WTC11 (cell line): Measurements from ENCODE around the gene SERGEF. TPM values are rescaled to one million over a fixed set of nuclear protein-coding genes. Genes with fewer than 3 reads are reported as not detected.

ENCODE experiments used
- ATAC-seq: fragments of 200-7000 bp; cut with Tn5 transposase; 2 replicates; pipeline ENCODE4 v1.10.0; 2021; ENCODE audit warnings: mild to moderate bottlenecking, moderate library complexity
- CTCF ChIA-PET: fragments of 300-600 bp; sonication (Branson Sonifier 250); formaldehyde crosslinking; loops from one replicate; lab custom pipeline; 2021; ENCODE audit warnings: antibody characterized with exemption; lab: Charles Lee
- POLR2A ChIA-PET: fragments of 350-600 bp; sonication (Branson Sonifier 250); formaldehyde crosslinking; loops from one replicate; lab custom pipeline; 2021; ENCODE audit warnings: antibody characterized with exemption; lab: Charles Lee
- DNase-seq: peaks from one replicate; pipeline ENCODE4 v3.0.0; 2021; ENCODE audit warnings: low spot score
- H3K27ac Mint-ChIP-seq: 2 replicates; pipeline ENCODE4 v1.8.0; 2021; ENCODE audit warnings: mixed read lengths
- H3K27me3 Mint-ChIP-seq: 2 replicates; pipeline ENCODE4 v1.8.0; 2021; ENCODE audit warnings: low read depth, mild to moderate bottlenecking, moderate library complexity, mixed read lengths
- H3K36me3 Mint-ChIP-seq: 2 replicates; pipeline ENCODE4 v1.8.0; 2021; ENCODE audit warnings: mixed read lengths
- H3K4me1 Mint-ChIP-seq: 2 replicates; pipeline ENCODE4 v1.8.0; 2022; ENCODE audit warnings: mixed read lengths
- H3K4me3 Mint-ChIP-seq: 2 replicates; pipeline ENCODE4 v1.8.0; 2021; ENCODE audit warnings: mild to moderate bottlenecking, moderate library complexity, mixed read lengths
- H3K9me3 Mint-ChIP-seq: 2 replicates; pipeline ENCODE4 v1.8.0; 2021; ENCODE audit warnings: mixed read lengths
- ATF1 ChIP-seq: sonication (generic); formaldehyde crosslinking; IDR thresholded peaks from 2 replicates; pipeline ENCODE4 v1.8.1; 2023; ENCODE audit warnings: mild to moderate bottlenecking, moderate library complexity, missing genetic modification reagents
- CTCF ChIP-seq: fragments of 200-600 bp; IDR thresholded peaks from 2 replicates; pipeline ENCODE4 v1.8.0; 2022; ENCODE audit warnings: antibody characterized with exemption
- E2F5 ChIP-seq: sonication (generic); formaldehyde crosslinking; IDR thresholded peaks from 2 replicates; pipeline ENCODE4 v1.8.1; 2022; ENCODE audit warnings: mild to moderate bottlenecking, moderate library complexity, missing genetic modification reagents
- ELF4 ChIP-seq: sonication (generic); formaldehyde crosslinking; IDR thresholded peaks from 2 replicates; pipeline ENCODE4 v1.8.1; 2022; ENCODE audit warnings: low read depth, mild to moderate bottlenecking, moderate library complexity, missing genetic modification reagents
- ETV6 ChIP-seq: sonication (generic); formaldehyde crosslinking; IDR thresholded peaks from 2 replicates; pipeline ENCODE4 v1.8.1; 2022; ENCODE audit warnings: mild to moderate bottlenecking, missing genetic modification reagents
- GABPB1 ChIP-seq: sonication (generic); formaldehyde crosslinking; IDR thresholded peaks from 2 replicates; pipeline ENCODE4 v1.8.1; 2023; ENCODE audit warnings: mild to moderate bottlenecking, missing genetic modification reagents
- GTF2I ChIP-seq: fragments of 250-450 bp; sonication (Bioruptor Pico); conservative IDR thresholded peaks from 2 replicates; pipeline ENCODE4 v1.4.0; 2021; ENCODE audit warnings: mild to moderate bottlenecking
- IRF2 ChIP-seq: sonication (generic); formaldehyde crosslinking; IDR thresholded peaks from 2 replicates; pipeline ENCODE4 v1.8.0; 2022; ENCODE audit warnings: low read depth, missing genetic modification reagents, borderline replicate concordance
- OVOL2 ChIP-seq: fragments of 250-450 bp; sonication (Bioruptor Pico); IDR thresholded peaks from 2 replicates; pipeline ENCODE4 v1.9.0; 2021; ENCODE audit warnings: mild to moderate bottlenecking, borderline replicate concordance
- SMAD4 ChIP-seq: sonication (generic); formaldehyde crosslinking; IDR thresholded peaks from 2 replicates; pipeline ENCODE4 v1.8.0; 2022; ENCODE audit warnings: mild to moderate bottlenecking, missing genetic modification reagents
- TP53 ChIP-seq: sonication (generic); formaldehyde crosslinking; IDR thresholded peaks from 2 replicates; pipeline ENCODE4 v1.8.1; 2023; ENCODE audit warnings: mild to moderate bottlenecking, missing genetic modification reagents
- ZNF232 ChIP-seq: sonication (generic); formaldehyde crosslinking; IDR thresholded peaks from 2 replicates; pipeline ENCODE4 v1.8.0; 2022; ENCODE audit warnings: mild to moderate bottlenecking, missing genetic modification reagents
- ZNF416 ChIP-seq: fragments of 250-450 bp; sonication (Bioruptor Pico); IDR thresholded peaks from 2 replicates; pipeline ENCODE4 v1.9.0; 2021; ENCODE audit warnings: mild to moderate bottlenecking, inconsistent platforms
- total RNA-seq: library from RNA; stranded (reverse); gene quantifications from 3 replicates; pipeline ENCODE4 v1.2.3, GENCODE V29; 2021
- TF ChIP-seq, protein P1 (sequence below): sonication (generic); formaldehyde crosslinking; conservative IDR thresholded peaks from 2 replicates; pipeline ENCODE4 v1.8.1; 2023; ENCODE audit warnings: mild to moderate bottlenecking, low read depth, missing genetic modification reagents, moderate library complexity
- TF ChIP-seq, protein P2 (sequence below): fragments of 250-450 bp; sonication (Bioruptor Pico); IDR thresholded peaks from 2 replicates; pipeline ENCODE4 v1.9.0; 2021; ENCODE audit warnings: mild to moderate bottlenecking, borderline replicate concordance
- TF ChIP-seq, protein P3 (sequence below): sonication (generic); formaldehyde crosslinking; IDR thresholded peaks from 2 replicates; pipeline ENCODE4 v1.8.0; 2022; ENCODE audit warnings: mild to moderate bottlenecking, missing genetic modification reagents
- TF ChIP-seq, protein P4 (sequence below): sonication (generic); formaldehyde crosslinking; IDR thresholded peaks from 2 replicates; pipeline ENCODE4 v1.8.0; 2022; ENCODE audit warnings: mild to moderate bottlenecking, missing genetic modification reagents
- TF ChIP-seq, protein P5 (sequence below): sonication (generic); formaldehyde crosslinking; IDR thresholded peaks from 2 replicates; pipeline ENCODE4 v1.8.0; 2022; ENCODE audit warnings: mild to moderate bottlenecking, missing genetic modification reagents

The SERGEF gene
- total RNA-seq, 1 experiment from 2014 or later, result 35.5 TPM

- no peak overlapping the region for H3K4me3 Mint-ChIP-seq
- no peak for DNase-seq
- TF ChIP-seq, protein P1, sequence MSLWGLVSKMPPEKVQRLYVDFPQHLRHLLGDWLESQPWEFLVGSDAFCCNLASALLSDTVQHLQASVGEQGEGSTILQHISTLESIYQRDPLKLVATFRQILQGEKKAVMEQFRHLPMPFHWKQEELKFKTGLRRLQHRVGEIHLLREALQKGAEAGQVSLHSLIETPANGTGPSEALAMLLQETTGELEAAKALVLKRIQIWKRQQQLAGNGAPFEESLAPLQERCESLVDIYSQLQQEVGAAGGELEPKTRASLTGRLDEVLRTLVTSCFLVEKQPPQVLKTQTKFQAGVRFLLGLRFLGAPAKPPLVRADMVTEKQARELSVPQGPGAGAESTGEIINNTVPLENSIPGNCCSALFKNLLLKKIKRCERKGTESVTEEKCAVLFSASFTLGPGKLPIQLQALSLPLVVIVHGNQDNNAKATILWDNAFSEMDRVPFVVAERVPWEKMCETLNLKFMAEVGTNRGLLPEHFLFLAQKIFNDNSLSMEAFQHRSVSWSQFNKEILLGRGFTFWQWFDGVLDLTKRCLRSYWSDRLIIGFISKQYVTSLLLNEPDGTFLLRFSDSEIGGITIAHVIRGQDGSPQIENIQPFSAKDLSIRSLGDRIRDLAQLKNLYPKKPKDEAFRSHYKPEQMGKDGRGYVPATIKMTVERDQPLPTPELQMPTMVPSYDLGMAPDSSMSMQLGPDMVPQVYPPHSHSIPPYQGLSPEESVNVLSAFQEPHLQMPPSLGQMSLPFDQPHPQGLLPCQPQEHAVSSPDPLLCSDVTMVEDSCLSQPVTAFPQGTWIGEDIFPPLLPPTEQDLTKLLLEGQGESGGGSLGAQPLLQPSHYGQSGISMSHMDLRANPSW (CRISPR knock-in tag), result no peak
- no peak for TF ChIP-seq OVOL2
- TF ChIP-seq ETV6 (CRISPR knock-in tag), result no peak
- no peak for TF ChIP-seq ELF4 (CRISPR knock-in tag)
- TF ChIP-seq ATF1 (CRISPR knock-in tag), result no peak
- TF ChIP-seq GABPB1 (CRISPR knock-in tag), result no peak
- no peak for TF ChIP-seq ZNF232
- TF ChIP-seq, protein P2, sequence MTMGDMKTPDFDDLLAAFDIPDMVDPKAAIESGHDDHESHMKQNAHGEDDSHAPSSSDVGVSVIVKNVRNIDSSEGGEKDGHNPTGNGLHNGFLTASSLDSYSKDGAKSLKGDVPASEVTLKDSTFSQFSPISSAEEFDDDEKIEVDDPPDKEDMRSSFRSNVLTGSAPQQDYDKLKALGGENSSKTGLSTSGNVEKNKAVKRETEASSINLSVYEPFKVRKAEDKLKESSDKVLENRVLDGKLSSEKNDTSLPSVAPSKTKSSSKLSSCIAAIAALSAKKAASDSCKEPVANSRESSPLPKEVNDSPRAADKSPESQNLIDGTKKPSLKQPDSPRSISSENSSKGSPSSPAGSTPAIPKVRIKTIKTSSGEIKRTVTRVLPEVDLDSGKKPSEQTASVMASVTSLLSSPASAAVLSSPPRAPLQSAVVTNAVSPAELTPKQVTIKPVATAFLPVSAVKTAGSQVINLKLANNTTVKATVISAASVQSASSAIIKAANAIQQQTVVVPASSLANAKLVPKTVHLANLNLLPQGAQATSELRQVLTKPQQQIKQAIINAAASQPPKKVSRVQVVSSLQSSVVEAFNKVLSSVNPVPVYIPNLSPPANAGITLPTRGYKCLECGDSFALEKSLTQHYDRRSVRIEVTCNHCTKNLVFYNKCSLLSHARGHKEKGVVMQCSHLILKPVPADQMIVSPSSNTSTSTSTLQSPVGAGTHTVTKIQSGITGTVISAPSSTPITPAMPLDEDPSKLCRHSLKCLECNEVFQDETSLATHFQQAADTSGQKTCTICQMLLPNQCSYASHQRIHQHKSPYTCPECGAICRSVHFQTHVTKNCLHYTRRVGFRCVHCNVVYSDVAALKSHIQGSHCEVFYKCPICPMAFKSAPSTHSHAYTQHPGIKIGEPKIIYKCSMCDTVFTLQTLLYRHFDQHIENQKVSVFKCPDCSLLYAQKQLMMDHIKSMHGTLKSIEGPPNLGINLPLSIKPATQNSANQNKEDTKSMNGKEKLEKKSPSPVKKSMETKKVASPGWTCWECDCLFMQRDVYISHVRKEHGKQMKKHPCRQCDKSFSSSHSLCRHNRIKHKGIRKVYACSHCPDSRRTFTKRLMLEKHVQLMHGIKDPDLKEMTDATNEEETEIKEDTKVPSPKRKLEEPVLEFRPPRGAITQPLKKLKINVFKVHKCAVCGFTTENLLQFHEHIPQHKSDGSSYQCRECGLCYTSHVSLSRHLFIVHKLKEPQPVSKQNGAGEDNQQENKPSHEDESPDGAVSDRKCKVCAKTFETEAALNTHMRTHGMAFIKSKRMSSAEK (CRISPR knock-in tag), result no peak
- TF ChIP-seq, protein P3, sequence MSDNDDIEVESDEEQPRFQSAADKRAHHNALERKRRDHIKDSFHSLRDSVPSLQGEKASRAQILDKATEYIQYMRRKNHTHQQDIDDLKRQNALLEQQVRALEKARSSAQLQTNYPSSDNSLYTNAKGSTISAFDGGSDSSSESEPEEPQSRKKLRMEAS (CRISPR knock-in tag), result no peak
- no peak for TF ChIP-seq ZNF416 (CRISPR knock-in tag)
- no peak for TF ChIP-seq IRF2 (CRISPR knock-in tag)
- no peak for TF ChIP-seq SMAD4 (CRISPR knock-in tag)
- no peak for TF ChIP-seq E2F5 (CRISPR knock-in tag)
- no peak for TF ChIP-seq TP53 (CRISPR knock-in tag)
- TF ChIP-seq, protein P4, sequence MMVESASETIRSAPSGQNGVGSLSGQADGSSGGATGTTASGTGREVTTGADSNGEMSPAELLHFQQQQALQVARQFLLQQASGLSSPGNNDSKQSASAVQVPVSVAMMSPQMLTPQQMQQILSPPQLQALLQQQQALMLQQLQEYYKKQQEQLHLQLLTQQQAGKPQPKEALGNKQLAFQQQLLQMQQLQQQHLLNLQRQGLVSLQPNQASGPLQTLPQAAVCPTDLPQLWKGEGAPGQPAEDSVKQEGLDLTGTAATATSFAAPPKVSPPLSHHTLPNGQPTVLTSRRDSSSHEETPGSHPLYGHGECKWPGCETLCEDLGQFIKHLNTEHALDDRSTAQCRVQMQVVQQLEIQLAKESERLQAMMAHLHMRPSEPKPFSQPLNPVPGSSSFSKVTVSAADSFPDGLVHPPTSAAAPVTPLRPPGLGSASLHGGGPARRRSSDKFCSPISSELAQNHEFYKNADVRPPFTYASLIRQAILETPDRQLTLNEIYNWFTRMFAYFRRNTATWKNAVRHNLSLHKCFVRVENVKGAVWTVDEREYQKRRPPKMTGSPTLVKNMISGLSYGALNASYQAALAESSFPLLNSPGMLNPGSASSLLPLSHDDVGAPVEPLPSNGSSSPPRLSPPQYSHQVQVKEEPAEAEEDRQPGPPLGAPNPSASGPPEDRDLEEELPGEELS (CRISPR knock-in tag), result no peak
- TF ChIP-seq, all 79 proteins: peak for 0
- H3K36me3 Mint-ChIP-seq, result no peaks in the 10 kb centered on the region
- CTCF ChIA-PET, result interaction anchor here (1.6 to 2.8 kb wide), 4 partner anchors 11 to 25 kb away, joined by 4 to 14 read pairs (median 8); partner anchors contain the start of gene KCNC1
- POLR2A ChIA-PET, result no interaction called here
- no peaks in the 10 kb centered on the region; the same call in none of the 2 replicates for H3K27me3 Mint-ChIP-seq
- no peaks in the 10 kb centered on the region for H3K4me1 Mint-ChIP-seq
- no peaks in the 10 kb centered on the region for H3K9me3 Mint-ChIP-seq
- ATAC-seq, result no peak
- H3K27ac Mint-ChIP-seq, result no peak overlapping the region
These were observed 257.0 kb downstream of the SERGEF start for GRCh38 chr11:17755891-17756290.

DNA sequence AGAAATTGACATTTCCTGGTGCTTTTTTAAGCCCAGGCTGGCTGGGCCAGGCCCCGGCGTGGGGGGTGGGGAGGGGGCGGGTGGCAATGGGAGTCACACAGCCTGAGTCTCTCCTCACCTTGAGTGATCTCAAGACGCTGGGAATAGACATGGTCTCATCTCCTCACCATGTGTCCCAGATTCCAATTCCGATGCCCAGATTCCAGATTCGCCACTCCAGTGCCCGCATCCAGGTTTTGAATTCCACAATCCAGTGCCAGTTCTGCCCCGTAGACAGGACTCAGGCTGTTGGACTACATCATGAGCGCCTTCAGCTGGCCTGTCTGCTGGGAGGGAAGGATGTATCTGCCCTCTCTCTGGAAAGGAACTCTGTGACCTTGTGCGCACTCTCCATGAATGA lies 259.2 kb downstream of the SERGEF start:
- no peak for DNase-seq
- ChIA-PET CTCF (interaction anchor here (2.1 to 3.0 kb wide), 4 partner anchors 13 to 153 kb away, joined by 7 to 28 read pairs (median 12); partner anchors contain the start of gene KCNC1), POLR2A (no interaction called here)
- Mint-ChIP-seq H3K4me3 (no peak overlapping the region), H3K9me3 (no peaks in the 10 kb centered on the region), H3K4me1 (no peaks in the 10 kb centered on the region), H3K27me3 (no peaks in the 10 kb centered on the region; the same call in none of the 2 replicates), H3K36me3 (no peaks in the 10 kb centered on the region), H3K27ac (no peak overlapping the region)
- no peak for TF ChIP-seq CTCF
- TF ChIP-seq, protein P5, sequence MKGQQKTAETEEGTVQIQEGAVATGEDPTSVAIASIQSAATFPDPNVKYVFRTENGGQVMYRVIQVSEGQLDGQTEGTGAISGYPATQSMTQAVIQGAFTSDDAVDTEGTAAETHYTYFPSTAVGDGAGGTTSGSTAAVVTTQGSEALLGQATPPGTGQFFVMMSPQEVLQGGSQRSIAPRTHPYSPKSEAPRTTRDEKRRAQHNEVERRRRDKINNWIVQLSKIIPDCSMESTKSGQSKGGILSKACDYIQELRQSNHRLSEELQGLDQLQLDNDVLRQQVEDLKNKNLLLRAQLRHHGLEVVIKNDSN (CRISPR knock-in tag), result no peak
- TF ChIP-seq GTF2I, result no peak
- ATAC-seq, result no peak
